ENCODE data around the gene KCTD1. TPM values are rescaled to one million over a fixed set of nuclear protein-coding genes. Genes with fewer than 3 reads are reported as not detected.

Gene KCTD1
- polyA plus RNA-seq, 3 donors: 0.40 TPM; not detected in 2

DNA sequence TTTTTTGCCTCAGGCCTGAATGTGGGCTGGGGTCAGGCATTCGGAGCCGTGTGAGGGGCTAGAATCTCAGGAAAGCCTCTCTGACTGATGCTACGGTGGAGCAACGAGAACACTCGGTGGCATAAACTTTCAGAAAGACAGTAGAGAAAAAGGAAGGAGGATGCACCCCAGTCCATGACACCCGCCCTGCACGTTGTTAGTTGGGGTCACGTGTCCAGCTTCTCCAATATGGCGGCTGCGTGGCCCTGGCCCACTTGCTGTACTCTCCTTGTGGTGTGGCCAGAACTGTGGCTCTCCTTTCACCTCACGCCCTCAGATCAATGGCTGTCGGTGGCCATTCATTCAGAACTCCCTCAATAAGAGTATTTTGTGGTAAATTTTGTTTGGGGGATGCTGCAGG is 131.2 kb downstream of the KCTD1 start:
- intact Hi-C loops (cut with micrococcal nuclease): no loop called here
- no peak overlapping the region for H3K4me3 ChIP-seq (replicated peaks in 1 of 3; ENCODE audit: low read depth in 2 of 3, low read length in 3 of 3)
- H3K36me3 ChIP-seq (replicated peaks in 1 of 2; ENCODE audit: control insufficient read depth in 1 of 2, insufficient read depth in 2 of 2, low read length in 2 of 2): no peaks in the 10 kb centered on the region
- WGBS (ENCODE audit: insufficient coverage): 94% methylated on average over 10 of the region's 12 CpGs
- H3K27me3 Mint-ChIP-seq (ENCODE audit: low read depth in 3 of 3): peaks cover 0 to 2% (median 0%) of the 10 kb centered on the region in 3 donors
- H3K27ac Mint-ChIP-seq: no peak overlapping the region
- no peak overlapping the region for H3K4me2 ChIP-seq (replicated peaks; ENCODE audit: extremely low read depth, low read length, poor library complexity, severe bottlenecking)
- H4K20me1 ChIP-seq (ENCODE audit: insufficient read depth, low read length): no peaks in the 10 kb centered on the region
- no peak overlapping the region for H3K4me3 Mint-ChIP-seq
- TF ChIP-seq CTCF (IDR thresholded peaks at IDR 0.05): no peak
- no peaks in the 10 kb centered on the region for H3K36me3 Mint-ChIP-seq
- H3K9me3 ChIP-seq (replicated peaks in 1 of 2; ENCODE audit: control insufficient read depth in 1 of 2, insufficient read depth in 1 of 2, low read length in 2 of 2): no peaks in the 10 kb centered on the region
- peaks cover 0 to 4% (median 0%) of the 10 kb centered on the region in 7 donors for H3K9me3 Mint-ChIP-seq
- H3K4me1 Mint-ChIP-seq: no peaks in the 10 kb centered on the region
- no peaks in the 10 kb centered on the region for H3K79me2 ChIP-seq (ENCODE audit: insufficient read depth, low read length)
- no peak overlapping the region for H2AFZ ChIP-seq (ENCODE audit: insufficient read depth, low read depth, low read length, poor library complexity, severe bottlenecking)
- no peak overlapping the region for H3K27ac ChIP-seq (ENCODE audit: low read depth in 1 of 2, low read length in 2 of 2)
- no peaks in the 10 kb centered on the region for H3K27me3 ChIP-seq (ENCODE audit: control insufficient read depth in 2 of 2, insufficient read depth in 2 of 2, low read length in 2 of 2)
- no peak overlapping the region for H3K9ac ChIP-seq (ENCODE audit: insufficient read depth, low read length, poor library complexity, severe bottlenecking)
- no peak for DNase-seq
- no peaks in the 10 kb centered on the region for H3K4me1 ChIP-seq (ENCODE audit: control insufficient read depth in 1 of 2, insufficient read depth in 2 of 2, low read length in 2 of 2)

- no peak for TF ChIP-seq CTCF (IDR thresholded peaks at IDR 0.05)
- Histone ChIP-seq H3K4me2 (replicated peaks; ENCODE audit: extremely low read depth, low read length, poor library complexity, severe bottlenecking) (no peak overlapping the region), H3K36me3 (replicated peaks in 1 of 2; ENCODE audit: control insufficient read depth in 1 of 2, insufficient read depth in 2 of 2, low read length in 2 of 2) (no peaks in the 10 kb centered on the region), H3K79me2 (ENCODE audit: insufficient read depth, low read length) (no peaks in the 10 kb centered on the region), H3K27me3 (ENCODE audit: control insufficient read depth in 2 of 2, insufficient read depth in 2 of 2, low read length in 2 of 2) (no peaks in the 10 kb centered on the region), H3K9me3 (replicated peaks in 1 of 2; ENCODE audit: control insufficient read depth in 1 of 2, insufficient read depth in 1 of 2, low read length in 2 of 2) (no peaks in the 10 kb centered on the region), H3K4me3 (replicated peaks in 1 of 3; ENCODE audit: low read depth in 2 of 3, low read length in 3 of 3) (no peak overlapping the region), H2AFZ (ENCODE audit: insufficient read depth, low read depth, low read length, poor library complexity, severe bottlenecking) (no peak overlapping the region), H3K27ac (ENCODE audit: low read depth in 1 of 2, low read length in 2 of 2) (no peak overlapping the region), H4K20me1 (ENCODE audit: insufficient read depth, low read length) (no peaks in the 10 kb centered on the region), H3K9ac (ENCODE audit: insufficient read depth, low read length, poor library complexity, severe bottlenecking) (no peak overlapping the region), H3K4me1 (ENCODE audit: control insufficient read depth in 1 of 2, insufficient read depth in 2 of 2, low read length in 2 of 2) (no peaks in the 10 kb centered on the region)
- H3K27ac Mint-ChIP-seq: peak overlapping the region in 1 of 7 donors; percentile 61
- 100% methylated on average over 5 of the region's 8 CpGs for WGBS (ENCODE audit: insufficient coverage)
- no peak for DNase-seq
- H3K4me1 Mint-ChIP-seq: no peaks in the 10 kb centered on the region
- H3K36me3 Mint-ChIP-seq: no peaks in the 10 kb centered on the region
- peaks cover 0 to 2% (median 0%) of the 10 kb centered on the region in 3 donors for H3K27me3 Mint-ChIP-seq (ENCODE audit: low read depth in 3 of 3)
- H3K9me3 Mint-ChIP-seq: peaks cover 0 to 4% (median 0%) of the 10 kb centered on the region in 7 donors
- H3K4me3 Mint-ChIP-seq: no peak overlapping the region
- intact Hi-C loops (cut with micrococcal nuclease): no loop called here
Observed at GRCh38 chr18:26416652-26417150, 131.7 kb downstream of the KCTD1 start.

Data from CD14-positive monocyte (primary cell).